IMR-90 (cell line): ENCODE measurements around the gene RAI1.

Experiments
- CEBPB ChIP-seq: IDR thresholded peaks from 2 replicates; pipeline ENCODE4 v1.6.1; 2012; ENCODE audit warnings: low read depth, low read length, improper control_type of control experiment
- CTCF ChIP-seq: conservative IDR thresholded peaks from 2 replicates; pipeline ENCODE4 v1.5.1; 2012; ENCODE audit warnings: mild to moderate bottlenecking, low read depth, low read length, improper control_type of control experiment
- POLR2A ChIP-seq: IDR thresholded peaks from 2 replicates; pipeline ENCODE4 v1.6.1; 2012; ENCODE audit warnings: mild to moderate bottlenecking, low read depth, low read length
- TF ChIP-seq, protein P1 (sequence below): fragments of 150-350 bp; IDR thresholded peaks from 2 replicates; pipeline ENCODE4 v1.6.1; 2017; ENCODE audit warnings: mild to moderate bottlenecking, antibody characterized with exemption, low read length, low read depth

DNA sequence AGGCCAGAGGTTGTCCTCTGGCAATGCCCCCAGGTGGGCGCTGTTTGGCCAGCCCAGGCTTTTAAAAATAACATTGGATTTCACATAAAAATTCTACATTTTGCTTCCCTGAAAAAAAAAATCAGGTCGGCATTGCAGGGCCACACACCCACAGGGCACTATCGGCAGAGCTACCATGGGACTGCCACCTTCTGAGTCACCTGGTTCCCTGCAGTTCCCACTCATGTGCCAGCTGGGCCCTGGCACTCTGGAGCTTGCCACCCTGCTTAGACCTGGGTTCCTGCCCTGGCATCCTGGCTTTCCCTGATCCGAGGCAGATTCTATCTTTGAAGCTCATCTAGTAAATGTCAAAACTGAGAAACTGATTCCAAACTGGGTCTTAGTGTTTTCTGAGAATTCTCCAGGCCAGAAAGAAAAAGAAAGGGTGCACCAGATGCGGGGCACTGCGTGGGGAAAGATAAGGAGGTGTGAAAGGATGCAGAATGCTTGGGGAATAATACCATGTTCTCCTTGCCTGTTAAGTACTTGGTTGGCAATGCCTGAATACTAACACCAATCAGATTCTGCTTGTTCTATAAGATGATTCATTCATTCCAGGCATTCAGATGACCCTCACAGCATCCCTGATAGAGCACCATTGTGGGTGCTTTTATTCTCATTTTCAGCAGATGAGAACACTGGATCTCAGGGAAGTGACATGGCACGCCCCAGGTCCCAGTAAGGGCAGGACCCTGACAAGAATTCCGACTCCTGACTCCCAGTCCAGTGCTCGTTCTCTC is 51.8 kb downstream of the RAI1 start:
- TF ChIP-seq CTCF (no peak), POLR2A (no peak), CEBPB (no peak)
- TF ChIP-seq, protein P1, sequence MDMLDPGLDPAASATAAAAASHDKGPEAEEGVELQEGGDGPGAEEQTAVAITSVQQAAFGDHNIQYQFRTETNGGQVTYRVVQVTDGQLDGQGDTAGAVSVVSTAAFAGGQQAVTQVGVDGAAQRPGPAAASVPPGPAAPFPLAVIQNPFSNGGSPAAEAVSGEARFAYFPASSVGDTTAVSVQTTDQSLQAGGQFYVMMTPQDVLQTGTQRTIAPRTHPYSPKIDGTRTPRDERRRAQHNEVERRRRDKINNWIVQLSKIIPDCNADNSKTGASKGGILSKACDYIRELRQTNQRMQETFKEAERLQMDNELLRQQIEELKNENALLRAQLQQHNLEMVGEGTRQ: no peak
